Articular chondrocyte of knee joint (primary cell): ENCODE results near the gene CD68. TPM values are rescaled to one million over a fixed set of nuclear protein-coding genes. Genes with fewer than 3 reads are reported as not detected.

Experiments
- small RNA-seq: library from RNA; depleted of rRNA; stranded (forward); fragments of <200 nt; gene quantifications from one replicate; pipeline ENCODE3, GENCODE V24; 2012
- total RNA-seq: library from RNA; depleted of rRNA; stranded (reverse); fragments of >200 nt; gene quantifications from 2 replicates; pipeline ENCODE4 v1.2.3, GENCODE V29; 2012

CD68 gene
- total RNA-seq: 102 and 116 TPM in 2 replicates

GRCh38 chr17:7579001-7579833 lies at the start of gene CD68:
Gene CD68, plus strand, starts transcription at chr17:7579638. Its CDS starts 40 bp downstream, at chr17:7579678.

DNA sequence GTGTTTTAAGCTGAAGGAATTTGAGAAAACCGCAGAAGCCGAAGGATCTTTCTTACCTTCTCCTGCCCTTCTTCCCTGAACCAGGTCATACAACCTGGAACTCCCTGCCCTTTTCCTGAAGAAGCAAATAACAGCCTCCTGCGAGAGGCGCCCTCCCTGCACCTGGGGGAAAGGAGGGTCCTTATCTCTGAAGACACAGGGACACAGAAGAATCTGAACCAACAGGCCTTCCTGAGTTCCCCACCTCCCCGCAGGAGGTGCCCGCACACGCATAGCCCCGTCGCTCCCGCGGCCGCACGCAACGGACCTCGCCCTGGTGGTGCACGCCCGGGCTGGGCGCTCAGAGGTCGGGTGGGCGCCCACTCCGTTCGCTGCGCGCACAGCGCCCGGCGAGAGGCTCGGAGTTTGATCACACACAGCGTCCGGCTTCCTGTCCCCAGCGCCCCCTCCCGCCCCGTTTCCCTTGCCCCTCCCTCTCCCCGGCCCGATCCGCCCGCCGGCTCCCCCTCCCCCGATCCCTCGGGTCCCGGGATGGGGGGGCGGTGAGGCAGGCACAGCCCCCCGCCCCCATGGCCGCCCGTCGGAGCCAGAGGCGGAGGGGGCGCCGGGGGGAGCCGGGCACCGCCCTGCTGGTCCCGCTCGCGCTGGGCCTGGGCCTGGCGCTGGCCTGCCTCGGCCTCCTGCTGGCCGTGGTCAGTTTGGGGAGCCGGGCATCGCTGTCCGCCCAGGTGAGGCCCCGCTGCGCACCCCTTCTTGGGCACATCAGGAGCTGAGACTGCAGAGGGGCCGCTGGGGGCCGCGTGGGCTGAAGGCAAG lies 30.6 kb upstream of the CD68 start, which contains the start of gene TNFSF12:
TSS of gene TNFSF12 (plus strand) at position 474 of the 816 bp plus-strand sequence. CDS start at position 570, 96 bp downstream.

GRCh38 chr17:7558544-7559319 lies 20.7 kb upstream of the CD68 start, which contains the start of gene TNFSF13:
Gene TNFSF13, plus strand, starts transcription at chr17:7558750. Its CDS starts 290 bp downstream, at chr17:7559040.

GRCh38 chr17:7561589-7562207 lies 17.7 kb upstream of the CD68 start, which contains the start of gene SENP3:
Gene SENP3, plus strand, starts transcription at chr17:7561919. Its CDS starts 1,158 bp downstream, at chr17:7563077.

GRCh38 chr17:7583253-7584109 lies 4.0 kb downstream of the CD68 start, which contains the start of gene MPDU1:
Gene MPDU1, plus strand, starts transcription at chr17:7583852. Its CDS starts 11 bp downstream, at chr17:7583863.

GRCh38 chr17:7589891-7590691 lies 10.7 kb downstream of the CD68 start, which contains the start of gene SOX15:
Gene SOX15, minus strand, starts transcription at chr17:7590094. Its CDS starts 418 bp downstream, at chr17:7589676.

DNA sequence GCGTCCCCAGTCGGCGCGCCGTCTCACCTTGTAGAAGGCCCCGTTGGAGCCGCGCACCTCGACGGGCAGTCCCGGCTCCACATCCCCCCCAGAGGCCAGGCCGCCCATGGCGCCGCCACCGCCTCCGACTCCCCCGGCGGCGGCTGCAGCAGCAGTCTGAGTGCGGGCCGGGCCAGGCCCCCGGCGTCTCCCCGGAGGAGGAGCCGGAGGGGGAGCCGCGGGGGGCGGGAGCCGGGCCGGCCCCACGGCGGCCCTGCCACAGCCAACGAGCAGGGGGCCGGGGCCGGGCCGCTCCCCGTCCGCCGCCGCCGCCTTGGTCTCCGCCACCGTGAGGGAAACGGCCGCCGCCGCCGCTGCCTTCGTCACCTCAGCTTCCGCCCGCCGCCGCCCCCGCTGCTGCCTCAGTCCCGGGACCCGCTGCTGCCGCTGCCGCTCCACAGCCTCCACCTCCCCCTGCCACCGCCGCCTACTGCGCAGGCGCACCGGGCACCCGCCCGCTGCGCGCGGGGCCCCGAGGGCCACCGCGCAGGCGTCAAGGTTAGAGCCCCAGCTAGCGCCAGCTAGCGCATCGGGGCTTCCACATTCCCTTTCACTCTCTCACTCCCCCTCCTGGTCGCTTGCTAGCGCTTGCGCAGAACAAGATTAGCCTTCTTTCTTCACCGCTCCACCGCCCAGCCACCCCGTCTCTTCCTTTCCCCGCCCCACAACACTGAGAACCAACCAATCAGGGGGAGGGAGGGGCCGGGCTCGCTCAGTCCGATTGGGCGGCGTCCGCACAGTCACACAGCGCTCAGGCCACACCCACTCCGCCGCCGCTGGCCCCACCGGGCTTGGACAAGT lies 35.2 kb downstream of the CD68 start, which contains the start of gene FXR2:
TSS of gene FXR2 (minus strand) at position 473 of the 840 bp plus-strand sequence. CDS start at position 108, 365 bp downstream.

GRCh38 chr17:7627250-7628121 lies 48.0 kb downstream of the CD68 start, which contains the start of gene SAT2:
Gene SAT2, minus strand, starts transcription at chr17:7627821. Its CDS starts 186 bp downstream, at chr17:7627635.

DNA sequence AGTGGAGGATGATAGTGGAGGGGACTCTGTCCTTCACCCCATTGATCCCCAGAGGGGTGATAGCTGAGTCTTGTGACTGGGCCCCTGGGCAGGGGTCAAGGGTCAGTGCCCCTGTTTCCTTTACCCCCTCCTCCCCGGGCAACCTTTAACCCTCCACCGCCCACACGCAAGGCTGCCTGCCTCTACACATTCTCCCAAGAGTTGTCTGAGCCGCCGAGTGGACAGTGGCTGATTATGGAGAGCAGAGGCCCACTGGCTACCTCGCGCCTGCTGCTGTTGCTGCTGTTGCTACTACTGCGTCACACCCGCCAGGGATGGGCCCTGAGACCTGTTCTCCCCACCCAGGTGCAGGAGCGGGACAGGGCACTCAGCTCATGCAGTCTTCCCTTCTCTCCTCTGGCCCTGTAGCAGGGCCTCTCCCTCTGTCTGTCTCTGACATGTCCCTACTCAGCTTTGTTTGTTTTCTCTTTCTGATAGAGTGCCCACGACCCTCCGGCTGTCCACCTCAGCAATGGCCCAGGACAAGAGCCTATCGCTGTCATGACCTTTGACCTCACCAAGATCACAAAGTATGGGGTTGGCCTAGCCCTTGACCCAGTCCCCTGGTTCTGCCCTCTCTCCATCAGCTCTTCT lies 50.6 kb downstream of the CD68 start, which contains the start of gene SHBG:
TSS of gene SHBG (plus strand) at position 197 of the 633 bp plus-strand sequence. CDS start at position 235, 38 bp downstream.

Small RNA genes within 50 kb of the gene (small RNA-seq; reads per million reads assigned to genes)
- gene CD68 (not detected), gene RF00019 (not detected), gene SNORA48 (not detected), gene SNORD10 (not detected)

Other genes starting within 250 kb of the CD68 start
- 0.11 and 0.26 TPM in 2 replicates for gene ACAP1, start 243.1 kb upstream of the CD68 start, total RNA-seq
- 8.9 and 11.2 TPM in 2 replicates for gene KCTD11, start 227.5 kb upstream of the CD68 start, total RNA-seq
- not detected in 2 replicates for gene TMEM95, start 224.5 kb upstream of the CD68 start, total RNA-seq
- gene TNK1, start 198.5 kb upstream of the CD68 start, total RNA-seq: 4.1 and 4.6 TPM in 2 replicates
- 19.6 and 21.7 TPM in 2 replicates for gene PLSCR3, start 185.1 kb upstream of the CD68 start, total RNA-seq
- gene TMEM256, start 175.5 kb upstream of the CD68 start, total RNA-seq: 30.4 and 56.3 TPM in 2 replicates
- 6.9 and 8.6 TPM in 2 replicates for gene NLGN2, start 171.8 kb upstream of the CD68 start, total RNA-seq
- not detected in 2 replicates for gene SPEM1, start 159.3 kb upstream of the CD68 start, total RNA-seq
- gene SPEM2, start 154.0 kb upstream of the CD68 start, total RNA-seq: not detected in 2 replicates
- not detected in 2 replicates for gene SPEM3, start 150.8 kb upstream of the CD68 start, total RNA-seq
- 2.5 and 2.8 TPM in 2 replicates for gene TMEM102, start 144.2 kb upstream of the CD68 start, total RNA-seq
- 0.76 and 0.91 TPM in 2 replicates for gene FGF11, start 140.1 kb upstream of the CD68 start, total RNA-seq
- gene CHRNB1, start 134.6 kb upstream of the CD68 start, total RNA-seq: 5.2 and 5.4 TPM in 2 replicates
- 40.2 and 41.4 TPM in 2 replicates for gene ZBTB4, start 100.0 kb upstream of the CD68 start, total RNA-seq
- not detected in 2 replicates for gene SLC35G6, start 98.2 kb upstream of the CD68 start, total RNA-seq
- 85.8 and 100.0 TPM in 2 replicates for gene POLR2A, start 95.3 kb upstream of the CD68 start, total RNA-seq
- 11.6 and 16.1 TPM in 2 replicates for gene TNFSF12, start 30.6 kb upstream of the CD68 start, total RNA-seq
- gene TNFSF13, start 20.9 kb upstream of the CD68 start, total RNA-seq: 4.5 and 5.0 TPM in 2 replicates
- gene SENP3, start 17.7 kb upstream of the CD68 start, total RNA-seq: 46.4 and 48.1 TPM in 2 replicates
- 93.2 and 97.4 TPM in 2 replicates for gene MPDU1, start 4.2 kb downstream of the CD68 start, total RNA-seq
- gene SOX15, start 10.5 kb downstream of the CD68 start, total RNA-seq: 0.11 and 0.26 TPM in 2 replicates
- gene FXR2, start 35.3 kb downstream of the CD68 start, total RNA-seq: 26.9 and 28.2 TPM in 2 replicates
- 41.3 and 41.4 TPM in 2 replicates for gene SAT2, start 48.2 kb downstream of the CD68 start, total RNA-seq
- 1.3 TPM in 1 of 2 replicates, not detected in the other for gene SHBG, start 50.5 kb downstream of the CD68 start, total RNA-seq
- gene ATP1B2, start 71.3 kb downstream of the CD68 start, total RNA-seq: not detected in 2 replicates
- gene TP53, start 107.9 kb downstream of the CD68 start, total RNA-seq: 40.6 and 40.8 TPM in 2 replicates
- 4.1 and 4.4 TPM in 2 replicates for gene WRAP53, start 108.8 kb downstream of the CD68 start, total RNA-seq
- gene EFNB3, start 125.6 kb downstream of the CD68 start, total RNA-seq: 0.54 and 0.91 TPM in 2 replicates
- 0.11 and 0.13 TPM in 2 replicates for gene DNAH2, start 138.1 kb downstream of the CD68 start, total RNA-seq